ENCODE measurements around the gene BRWD1. TPM values are rescaled to one million over a fixed set of nuclear protein-coding genes. Genes with fewer than 3 reads are reported as not detected.
"Not testable (repeated sequence)": the region's sequence is repeated elsewhere in the genome, so short reads cannot be mapped to it uniquely, and the experiment has no call there.

The BRWD1 gene
- total RNA-seq, 1 donor from 2014 or later: 55.5 TPM

DNA sequence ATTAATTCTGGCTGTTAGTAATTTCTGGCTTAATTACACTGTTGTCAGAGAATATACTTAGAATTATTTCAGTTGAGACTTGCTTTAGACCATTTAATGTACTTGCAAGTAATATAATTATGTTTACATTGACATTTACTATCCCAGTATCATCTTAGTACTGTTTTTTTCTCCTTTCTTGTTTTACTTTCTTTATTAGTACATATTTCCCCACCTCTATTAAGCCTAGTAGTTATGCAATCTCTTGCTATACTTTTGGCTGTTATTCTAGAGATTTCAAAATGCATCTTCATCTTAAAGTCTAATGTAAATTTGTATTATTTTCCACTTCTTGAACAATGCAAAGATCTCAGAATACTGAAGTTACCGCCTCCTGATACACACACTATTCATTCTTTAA, 24.4 kb downstream of the BRWD1 start:
- DNase-seq (ENCODE audit: low read depth): no peak

DNA sequence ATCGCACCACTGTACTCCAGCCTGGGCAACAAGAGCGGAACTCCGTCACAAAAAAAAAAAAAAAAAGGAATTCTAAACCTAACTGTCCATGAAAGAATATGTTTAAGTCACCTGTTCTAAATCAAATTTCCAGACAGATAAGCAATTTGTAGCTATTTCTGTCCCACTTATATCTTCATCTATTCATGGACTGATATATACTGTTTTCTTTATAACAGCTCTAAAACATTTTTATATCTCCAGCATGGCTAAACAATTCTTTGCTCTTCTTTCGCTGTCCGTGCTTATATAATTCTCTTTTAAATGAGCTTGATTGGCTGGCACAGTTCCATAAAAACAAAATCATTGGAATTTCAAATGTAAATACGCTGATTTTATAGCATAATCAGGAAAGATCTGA, 30.5 kb downstream of the BRWD1 start:
- DNase-seq (ENCODE audit: low read depth): no peak

DNA sequence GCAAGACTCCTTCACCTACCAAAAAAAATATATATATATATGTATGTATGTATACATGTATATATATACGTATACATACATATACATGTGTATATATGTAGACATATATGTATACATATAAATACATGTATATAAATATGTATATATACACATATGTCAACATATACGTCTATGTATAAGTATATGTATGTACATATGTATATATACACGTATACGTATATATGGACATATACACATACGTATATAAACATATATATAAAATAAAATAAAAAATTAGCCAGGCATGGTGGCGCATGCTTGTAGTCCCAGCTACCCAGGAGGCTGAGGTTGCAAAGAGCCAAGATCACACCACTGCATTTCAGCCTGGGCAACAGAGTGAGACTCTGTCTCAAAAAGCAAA, 31.6 kb downstream of the BRWD1 start:
- DNase-seq (ENCODE audit: low read depth): no peak

DNA sequence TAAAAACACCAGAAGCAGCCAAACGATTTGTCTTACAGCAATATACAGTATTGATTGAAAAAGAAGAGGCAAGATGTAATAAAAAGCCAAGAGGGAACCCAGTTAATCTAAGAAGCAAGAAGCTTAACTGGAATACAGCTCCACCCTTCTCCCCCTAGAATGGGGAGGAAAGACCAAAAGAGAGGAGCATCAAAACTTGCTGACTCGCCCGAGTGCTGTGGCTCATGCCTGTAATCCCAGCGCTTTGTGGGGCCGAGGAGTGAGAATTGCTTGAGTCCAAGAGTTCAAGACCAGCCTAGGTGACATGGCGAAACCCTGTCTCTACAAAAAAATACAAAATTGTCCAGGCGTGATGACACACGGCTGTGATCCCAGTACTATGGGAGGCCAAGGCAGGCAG, 32.2 kb downstream of the BRWD1 start:
- DNase-seq (ENCODE audit: low read depth): no peak

DNA sequence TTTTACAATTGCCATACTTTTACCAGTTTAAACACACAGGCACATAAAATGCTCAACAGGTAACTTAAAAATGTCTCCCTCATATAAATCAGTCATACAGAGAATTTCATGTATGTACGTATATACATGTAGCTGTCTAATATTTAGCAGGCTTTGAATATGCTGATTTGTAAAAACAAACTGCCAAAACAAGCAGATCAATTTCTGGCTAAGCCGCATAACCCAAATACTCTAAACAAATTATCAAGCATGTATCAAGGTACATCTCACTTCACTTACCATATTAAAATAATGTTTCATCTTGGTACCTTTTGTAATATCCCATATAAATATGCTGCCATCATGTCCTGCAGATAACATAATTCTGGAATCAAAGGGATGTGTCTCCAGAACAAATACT, 43.8 kb downstream of the BRWD1 start:
- DNase-seq (ENCODE audit: low read depth): no peak

DNA sequence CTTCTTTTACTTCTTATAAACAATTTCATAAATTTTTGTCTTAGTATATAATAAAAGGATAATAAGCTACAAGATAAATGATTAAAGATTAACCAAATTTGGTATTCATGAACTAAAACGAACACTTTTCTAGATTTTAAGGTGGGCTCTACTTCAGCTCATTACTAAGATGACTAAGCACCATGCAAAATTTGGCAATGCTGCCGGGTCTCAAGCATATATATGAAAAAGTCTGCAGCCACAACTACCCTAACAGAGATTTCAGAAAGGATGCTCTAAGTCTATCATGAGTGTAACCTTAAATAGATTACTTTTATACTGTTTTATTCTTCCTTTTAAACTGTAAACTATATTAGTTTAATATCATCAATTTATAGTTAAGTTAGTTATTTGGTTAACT, 47.8 kb downstream of the BRWD1 start:
- DNase-seq (ENCODE audit: low read depth): no peak

DNA sequence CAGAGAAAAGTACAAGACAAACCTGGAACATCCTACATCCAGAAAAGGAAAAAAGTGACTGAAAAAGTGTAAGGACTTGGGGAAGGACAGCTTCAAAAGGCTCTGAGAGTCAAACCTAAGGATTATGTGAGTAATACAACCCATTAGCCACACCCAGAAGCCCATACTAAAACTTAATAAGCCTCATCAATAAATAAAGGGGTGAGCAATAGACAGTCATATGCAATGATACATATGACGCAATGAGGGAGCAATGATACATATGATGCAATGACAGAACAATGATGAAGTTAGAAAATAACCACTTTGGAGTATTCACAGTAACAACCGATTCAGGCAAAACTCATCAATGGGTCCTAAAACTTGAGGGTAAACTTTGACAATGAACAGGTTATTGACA, 50.1 kb downstream of the BRWD1 start:
- no peak for DNase-seq (ENCODE audit: low read depth)

DNA sequence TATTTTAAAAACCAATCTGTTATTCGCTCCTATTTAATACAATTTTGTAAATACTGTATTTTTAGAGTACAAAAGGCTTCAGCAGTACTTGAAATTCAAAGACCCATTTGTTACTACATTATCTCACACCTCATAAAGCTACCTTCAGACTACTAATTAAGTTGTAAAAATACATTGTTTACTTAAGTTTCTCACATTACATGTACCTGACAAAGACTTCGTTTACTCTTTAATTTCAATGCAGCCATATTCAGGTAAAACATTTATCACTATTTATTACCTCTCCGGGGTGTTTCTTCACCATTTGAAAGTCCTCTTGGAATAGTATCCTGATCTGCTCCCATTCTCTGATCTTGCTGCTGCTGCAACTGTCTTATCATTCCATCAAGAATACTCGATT, 55.2 kb downstream of the BRWD1 start:
- no peak for DNase-seq (ENCODE audit: low read depth)

DNA sequence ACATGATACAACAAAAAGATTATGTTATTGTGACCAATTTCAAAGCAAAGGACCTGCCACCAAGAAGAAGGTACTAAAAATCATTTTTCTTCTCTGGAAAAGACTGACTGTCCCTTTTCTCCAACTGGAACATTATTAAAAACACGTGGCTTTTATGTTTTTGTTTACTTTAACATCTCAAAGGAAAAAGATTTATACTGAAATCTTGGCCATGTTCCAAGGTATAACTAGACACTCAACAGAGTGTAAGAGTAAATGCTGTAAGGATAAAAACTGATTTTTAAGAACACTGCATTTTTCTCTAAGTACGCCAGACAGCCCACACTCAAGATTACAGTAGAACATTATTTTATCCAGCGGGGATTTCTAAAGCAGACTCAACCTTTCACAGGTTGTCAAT, 62.1 kb downstream of the BRWD1 start:
- no peak for DNase-seq (ENCODE audit: low read depth)

DNA sequence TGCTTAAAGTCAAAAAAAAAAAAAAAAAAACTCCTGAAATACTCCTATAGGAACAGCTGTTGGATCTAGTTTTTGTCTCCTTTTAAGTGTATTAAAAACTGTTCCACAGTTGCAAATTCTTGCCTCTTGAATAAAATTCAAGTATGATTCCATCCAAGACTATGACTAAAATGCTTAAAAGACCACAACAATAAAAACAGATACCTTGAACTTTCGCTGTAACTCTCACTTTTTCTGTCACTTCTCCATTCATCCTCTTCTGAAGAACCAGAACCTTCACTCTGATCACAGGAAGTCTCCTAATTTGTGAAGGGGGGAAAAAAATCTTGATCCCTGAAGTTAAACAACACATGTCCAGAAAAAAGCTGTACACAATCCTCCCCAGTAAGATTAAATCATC, 75.2 kb downstream of the BRWD1 start:
- no peak for DNase-seq (ENCODE audit: low read depth)

DNA sequence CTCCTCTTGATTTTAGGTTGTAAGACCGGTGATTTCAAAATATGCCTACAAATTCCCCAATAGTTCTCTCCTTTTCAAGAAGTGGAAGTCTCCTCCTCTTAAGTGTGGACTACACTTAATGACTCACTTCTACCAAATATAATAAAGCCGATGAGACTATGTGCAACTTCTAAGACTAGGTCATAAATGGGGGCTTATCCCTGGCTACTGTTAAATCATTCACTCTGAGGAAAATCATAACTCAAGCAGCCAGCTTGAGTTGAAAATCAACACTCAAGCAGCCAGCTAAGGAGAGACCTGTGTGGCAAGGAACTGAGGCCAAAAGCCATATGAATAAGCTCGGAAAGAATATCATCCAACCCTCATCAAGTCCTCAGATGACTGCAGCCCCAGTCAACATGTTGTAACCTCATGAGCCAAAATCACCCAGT, 80.6 kb downstream of the BRWD1 start:
- DNase-seq (ENCODE audit: low read depth): no peak

DNA sequence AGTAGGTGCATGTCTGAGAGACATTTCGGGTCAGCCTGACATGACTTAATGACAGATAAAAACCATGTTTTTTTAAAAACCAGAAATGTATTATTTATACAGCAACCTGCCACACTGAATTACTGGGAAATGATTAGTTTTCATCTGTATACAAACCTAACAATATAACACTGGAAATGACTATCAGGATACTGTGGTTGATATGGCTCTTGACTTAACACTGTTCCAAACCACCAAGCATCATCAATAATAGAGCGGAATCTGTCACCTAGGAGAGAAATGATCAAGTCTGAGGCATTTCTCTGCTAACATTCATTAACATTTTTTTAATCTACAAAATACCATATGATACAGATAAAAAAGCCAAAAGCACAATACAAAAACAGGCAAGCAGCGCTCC, 88.5 kb downstream of the BRWD1 start:
- no peak for DNase-seq (ENCODE audit: low read depth)

DNA sequence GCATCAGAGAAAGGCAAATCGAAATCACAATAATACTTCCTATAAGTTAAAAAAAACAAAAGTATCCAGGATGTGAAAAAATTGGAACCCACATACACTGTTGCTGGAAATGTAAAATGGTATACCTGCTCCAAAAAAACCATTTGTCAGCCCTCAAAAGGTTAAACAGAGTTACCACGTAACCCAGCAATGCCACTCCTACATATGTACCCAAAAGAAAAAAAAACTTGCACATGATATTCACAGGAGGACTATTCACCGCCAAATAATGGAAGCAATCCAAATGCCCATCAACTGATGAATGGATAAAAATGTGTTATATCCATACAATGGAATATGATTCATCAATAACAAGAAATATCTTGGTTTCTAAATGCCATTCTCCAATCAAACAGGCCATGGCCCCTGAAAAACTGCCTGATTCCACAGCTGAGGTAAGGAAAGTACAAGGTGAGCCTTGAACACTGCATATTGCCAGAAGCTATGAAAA, 91.4 kb downstream of the BRWD1 start:
- DNase-seq (ENCODE audit: low read depth): no peak

DNA sequence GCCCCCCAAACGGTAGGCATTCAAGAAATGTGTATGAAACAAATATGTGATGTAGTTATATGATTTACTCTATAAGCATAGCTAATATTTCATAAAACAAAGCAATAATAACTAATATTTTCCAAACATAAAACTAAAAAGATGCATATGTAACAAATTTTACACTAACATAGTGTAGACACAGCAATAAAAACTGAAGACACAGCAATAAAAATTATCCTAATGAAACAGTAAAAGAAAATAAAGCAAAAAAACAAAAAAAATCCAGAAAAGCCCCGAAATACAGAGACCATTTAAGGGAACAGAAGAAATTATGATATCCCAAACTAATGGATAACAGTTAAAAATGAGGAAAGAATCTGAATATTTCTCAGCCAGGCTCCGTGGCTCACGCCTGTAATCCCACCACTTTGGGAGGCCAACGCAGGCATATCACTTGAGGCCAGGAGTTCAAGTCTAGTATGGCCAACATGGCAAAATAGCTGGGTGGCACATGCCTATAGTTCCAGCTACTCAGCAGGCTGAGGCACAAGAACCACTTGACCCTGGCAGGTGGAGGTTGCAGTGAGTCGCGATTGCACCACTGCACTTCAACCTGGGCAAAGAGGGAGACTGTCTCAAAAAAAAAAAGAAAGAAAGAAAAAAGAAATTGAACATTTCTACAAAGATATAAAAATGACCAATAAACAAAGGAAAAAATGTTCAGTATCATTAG, 92.0 kb downstream of the BRWD1 start:
- no peak for DNase-seq (ENCODE audit: low read depth)

DNA sequence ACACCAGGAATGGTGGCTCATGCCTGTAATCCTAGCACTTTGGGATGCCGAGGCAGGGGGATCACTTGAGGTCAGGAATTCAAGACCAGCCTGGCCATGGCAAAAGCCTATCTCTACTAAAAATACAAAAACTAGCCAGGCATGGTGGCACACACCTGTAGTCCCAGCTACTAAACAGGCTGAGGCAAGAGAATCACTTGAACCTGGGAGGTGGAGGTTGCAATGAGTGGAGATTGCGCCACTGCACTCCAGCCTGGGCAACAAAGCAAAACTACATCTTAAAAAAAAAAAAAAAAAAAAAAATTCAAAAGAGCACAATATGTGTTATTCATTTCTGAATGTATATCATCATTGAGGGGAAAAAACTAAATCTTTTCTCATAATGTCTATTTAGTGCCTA, 92.6 kb downstream of the BRWD1 start:
- DNase-seq (ENCODE audit: low read depth): not testable (repeated sequence)

DNA sequence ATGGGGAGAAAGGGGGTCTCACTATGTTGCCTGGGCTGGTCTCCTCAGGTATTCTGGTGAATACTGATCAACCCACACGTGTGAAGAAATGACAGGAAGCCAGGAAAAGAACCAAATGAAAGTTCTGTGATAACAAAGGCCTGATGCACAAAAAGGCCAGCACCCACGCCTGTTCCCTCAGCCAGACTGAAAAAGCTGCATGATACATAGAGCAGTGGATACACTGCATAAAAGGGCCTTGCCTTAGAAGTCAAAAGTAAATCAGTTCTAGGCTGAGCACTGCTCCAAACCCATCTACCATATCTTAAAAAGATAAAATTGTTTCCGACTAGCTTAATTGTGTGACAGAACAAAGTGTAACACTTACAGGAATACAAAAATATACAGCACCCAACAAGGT, 93.3 kb downstream of the BRWD1 start:
- DNase-seq (ENCODE audit: low read depth): no peak

DNA sequence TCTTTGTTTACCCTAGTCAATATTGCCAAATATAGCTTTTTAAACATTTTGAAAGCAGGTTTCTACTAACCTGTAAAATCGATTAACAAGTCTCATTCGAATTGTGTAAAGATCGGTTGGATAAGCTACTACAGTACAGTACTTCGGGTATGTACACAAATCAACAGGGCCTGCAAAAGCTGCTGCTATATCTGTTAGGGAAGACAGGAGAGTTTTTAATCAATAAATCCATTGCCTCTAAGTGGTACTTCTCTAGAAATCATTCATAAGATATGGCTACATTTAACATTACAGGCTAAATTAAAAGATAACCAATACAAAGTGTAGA, 95.4 kb downstream of the BRWD1 start:
- no peak for DNase-seq (ENCODE audit: low read depth)

DNA sequence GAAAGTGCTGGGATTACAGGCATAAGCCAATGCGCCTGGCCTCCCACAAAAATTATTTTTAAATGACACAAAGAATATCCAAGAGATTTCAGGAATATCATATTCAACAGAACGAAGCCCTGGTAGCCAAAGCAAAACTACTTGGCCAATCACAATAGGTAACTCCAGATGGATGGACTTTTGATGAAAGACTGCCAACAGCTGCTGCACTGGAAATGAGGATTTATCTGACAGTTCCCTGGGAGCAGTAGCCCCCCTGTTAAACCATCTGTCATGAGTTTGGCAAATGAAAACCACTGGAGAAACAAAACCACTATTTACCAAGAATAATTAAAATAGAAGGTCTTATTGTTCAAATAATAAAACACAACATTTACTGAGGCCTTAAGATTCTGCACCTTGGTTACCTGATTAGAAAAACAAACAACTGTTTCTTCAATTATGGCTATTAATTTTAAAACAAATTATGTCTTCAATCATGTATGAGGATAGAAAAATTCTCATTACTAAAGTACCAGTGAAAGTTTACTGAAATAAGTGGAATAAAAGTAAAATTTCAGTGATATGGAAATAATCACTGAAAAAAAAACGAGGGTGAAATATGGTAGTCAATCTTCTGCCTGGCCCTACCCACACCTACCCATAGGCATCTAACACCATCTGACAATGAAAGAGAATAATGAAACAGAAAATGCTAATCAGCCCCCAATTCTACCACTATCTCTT, 95.9 kb downstream of the BRWD1 start:
- DNase-seq (ENCODE audit: low read depth): peak; percentile 90

DNA sequence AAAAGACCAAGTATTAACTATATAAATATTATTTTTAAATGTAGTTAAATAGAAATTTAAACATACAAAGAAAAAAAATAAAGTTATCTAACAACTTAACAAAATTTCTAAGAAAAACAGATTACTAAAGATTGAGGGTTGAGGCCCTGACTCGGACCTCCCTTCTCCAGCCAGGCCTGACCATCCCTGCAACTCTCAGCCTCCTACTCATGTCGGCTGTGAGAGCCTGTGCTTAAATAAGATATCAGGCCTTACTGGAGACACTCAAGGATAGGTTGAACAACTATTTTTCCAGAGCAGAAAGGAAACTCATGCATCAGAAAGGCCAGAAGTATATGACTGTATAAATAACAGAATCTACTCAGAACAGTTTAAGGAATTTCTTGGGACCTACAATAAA, 97.1 kb downstream of the BRWD1 start:
- no peak for DNase-seq (ENCODE audit: low read depth)

DNA sequence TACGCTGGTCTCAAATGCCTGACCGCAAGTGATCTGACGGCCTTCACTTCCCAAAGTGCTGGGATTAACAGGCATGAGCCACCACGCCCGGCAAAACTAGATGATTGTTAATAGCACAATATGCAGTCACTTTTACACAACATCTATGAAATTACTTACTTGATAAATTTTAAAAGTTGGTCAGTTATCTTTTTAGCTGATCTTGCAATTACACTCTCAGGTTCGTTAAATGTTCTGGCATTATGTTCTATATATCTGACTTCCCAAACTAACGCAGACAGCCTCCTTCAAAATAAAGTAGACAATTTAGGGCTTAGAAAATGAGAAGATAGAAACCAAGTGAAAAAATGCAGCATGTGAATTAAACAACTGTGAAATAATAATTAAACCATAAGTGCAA, 98.4 kb downstream of the BRWD1 start:
- no peak for DNase-seq (ENCODE audit: low read depth)

DNA sequence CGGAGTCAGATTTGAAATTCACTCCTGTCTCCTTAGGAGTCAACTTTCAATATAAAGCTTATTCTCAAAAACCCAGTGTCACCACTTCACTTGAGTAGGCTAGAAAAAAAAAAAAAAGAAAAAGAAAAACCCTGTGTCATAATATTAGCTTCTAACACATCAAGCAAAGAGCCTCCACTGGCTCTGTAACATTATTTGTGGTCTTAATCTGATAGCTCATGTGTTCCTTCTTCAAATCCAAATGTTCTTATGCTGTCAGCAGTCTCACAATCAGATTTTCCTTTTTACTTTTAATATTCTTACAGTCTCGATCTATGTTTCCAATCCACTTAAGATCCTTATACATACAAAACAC, 104.1 kb downstream of the BRWD1 start:
- no peak for DNase-seq (ENCODE audit: low read depth)

DNA sequence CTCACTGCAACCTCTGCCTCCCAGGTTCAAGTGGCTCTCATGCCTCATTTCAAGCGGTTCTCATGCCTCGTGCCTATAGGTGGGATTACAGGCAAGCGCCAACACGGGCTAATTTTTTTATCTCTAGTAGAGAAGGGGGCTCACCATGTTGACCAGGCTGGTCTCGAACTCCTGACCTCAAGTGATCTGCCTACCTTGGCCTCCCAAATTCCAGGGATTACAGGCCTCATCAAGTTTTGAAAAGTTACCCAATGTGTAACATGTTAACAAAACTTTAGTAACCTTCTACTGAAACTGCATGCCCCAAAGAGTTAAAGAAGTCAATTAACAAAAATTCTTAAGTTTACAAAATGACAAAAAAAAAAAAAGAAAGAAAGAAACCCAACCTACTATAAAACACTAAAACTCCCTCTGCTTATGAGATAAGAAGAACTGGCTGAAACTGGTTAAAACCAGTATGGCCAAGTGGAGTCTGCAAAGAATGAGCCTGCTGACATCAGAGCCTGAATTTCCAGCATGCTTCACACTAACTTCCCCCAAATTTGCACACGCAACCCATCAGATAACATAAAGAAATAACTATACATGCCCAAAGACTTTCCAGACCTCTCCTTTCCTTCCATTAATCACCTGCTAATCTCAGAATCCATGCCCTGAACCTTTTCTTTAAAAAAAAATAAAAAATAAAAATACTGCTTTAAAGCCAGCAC, 104.7 kb downstream of the BRWD1 start:
- DNase-seq (ENCODE audit: low read depth): no peak

DNA sequence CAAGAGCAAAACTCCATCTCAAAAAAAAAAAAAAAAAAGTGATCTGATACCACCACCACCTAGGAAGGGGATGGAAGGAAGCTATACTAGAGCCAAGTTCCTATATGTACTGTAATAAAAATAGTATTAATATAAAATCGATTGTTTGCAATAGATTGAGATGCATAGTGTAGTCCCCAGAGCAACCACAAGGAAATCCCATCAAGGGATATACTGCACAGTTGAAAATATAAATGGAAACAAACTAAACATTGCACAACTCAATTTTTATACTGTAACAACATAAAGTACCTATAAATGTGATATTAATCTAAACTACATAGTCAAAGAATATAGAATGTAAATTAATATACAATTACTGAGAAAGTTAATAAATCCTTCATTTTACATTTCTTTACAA, 109.3 kb downstream of the BRWD1 start:
- DNase-seq (ENCODE audit: low read depth): no peak

All from myocyte (in vitro differentiated cells).